Caco-2 (cell line): ENCODE measurements around the gene DMBX1. TPM values are rescaled to one million over a fixed set of nuclear protein-coding genes. Genes with fewer than 3 reads are reported as not detected.

Experiments
- BruUV-seq: library from RNA; stranded (reverse); fragments of 400-500 nt; replicated peaks from 2 replicates; lab custom pipeline; 2021; lab: Mats Ljungman, UMichigan
- CTCF ChIA-PET: fragments of 300-600 bp; sonication (Branson Sonifier 250); formaldehyde crosslinking; loops from one replicate; lab custom pipeline; 2022; ENCODE audit warnings: antibody characterized with exemption; lab: Charles Lee
- POLR2A ChIA-PET: fragments of 300-600 bp; sonication (Branson Sonifier 250); formaldehyde crosslinking; loops from one replicate; lab custom pipeline; 2022; ENCODE audit warnings: antibody characterized with exemption; lab: Charles Lee
- DNase-seq, 2 experiments: peaks; one replicate each; pipeline versions ENCODE4 v3.0.0 to v3.0.0-alpha.2; 2020 to 2022
- H3K27me3 ChIP-seq: replicated peaks from 2 replicates; pipeline ENCODE4 v1.6.0; 2011; ENCODE audit warnings: low read length; ENCODE audit not compliant: control insufficient read depth, insufficient read depth
- H3K36me3 ChIP-seq: 2 replicates; pipeline ENCODE4 v1.5.1; 2011; ENCODE audit warnings: low read length; ENCODE audit not compliant: control insufficient read depth, insufficient read depth
- H3K4me1 ChIP-seq: fragments of 250-450 bp; sonication (Bioruptor Pico); 2 replicates; pipeline ENCODE4 v1.5.1; 2020; ENCODE audit warnings: mild to moderate bottlenecking
- H3K4me3 ChIP-seq: 2 replicates; pipeline ENCODE4 v1.5.1; 2011; ENCODE audit warnings: low read depth, mild to moderate bottlenecking, control low read depth, low read length
- H3K9me3 ChIP-seq: fragments of 250-450 bp; sonication (Bioruptor Pico); 2 replicates; pipeline ENCODE4 v1.5.1; 2020; ENCODE audit warnings: mild to moderate bottlenecking, moderate library complexity
- H3K27ac Mint-ChIP-seq: one replicate; pipeline ENCODE4 v1.8.0; 2022; ENCODE audit warnings: mixed read lengths; ENCODE audit not compliant: unreplicated experiment
- H3K27me3 Mint-ChIP-seq: one replicate; pipeline ENCODE4 v1.8.0; 2022; ENCODE audit warnings: mixed read lengths; ENCODE audit not compliant: insufficient read depth, unreplicated experiment
- H3K36me3 Mint-ChIP-seq: one replicate; pipeline ENCODE4 v1.8.0; 2022; ENCODE audit warnings: mild to moderate bottlenecking, mixed read lengths; ENCODE audit not compliant: insufficient read depth, unreplicated experiment
- H3K4me1 Mint-ChIP-seq: one replicate; pipeline ENCODE4 v1.8.0; 2022; ENCODE audit warnings: low read depth, mixed read lengths; ENCODE audit not compliant: unreplicated experiment
- H3K4me3 Mint-ChIP-seq: one replicate; pipeline ENCODE4 v1.8.0; 2022; ENCODE audit warnings: mild to moderate bottlenecking, moderate library complexity, mixed read lengths; ENCODE audit not compliant: unreplicated experiment
- H3K9me3 Mint-ChIP-seq: one replicate; pipeline ENCODE4 v1.8.0; 2022; ENCODE audit warnings: mixed read lengths; ENCODE audit not compliant: unreplicated experiment
- CTCF ChIP-seq, 2 experiments: fragments of 200-600 bp in 1 of 2; IDR thresholded peaks; 1 replicate in 1 of 2; 2 replicates in 1 of 2; pipeline versions ENCODE4 v1.5.1 to v1.8.0; 2011 to 2022; ENCODE audit warnings: antibody characterized with exemption in 1 of 2, control low read depth in 1 of 2, inconsistent platforms in 1 of 2, low read depth in 1 of 2, low read length in 1 of 2, mild to moderate bottlenecking in 1 of 2, moderate library complexity in 1 of 2; ENCODE audit not compliant: insufficient read depth in 1 of 2, severe bottlenecking in 1 of 2, unreplicated experiment in 1 of 2
- intact Hi-C: fragments of 100-400 bp; cut with micrococcal nuclease; formaldehyde crosslinking; loops from one replicate; pipeline ENCODE4 v1.10.0; 2022; ENCODE audit not compliant: unreplicated experiment
- total RNA-seq: library from RNA; stranded (reverse); gene quantifications from 2 replicates; pipeline ENCODE4 v1.2.3, GENCODE V29; 2022

The DMBX1 gene
- total RNA-seq, 1 experiment from 2014 or later, result 0.16 TPM

GRCh38 chr1:46490656-46491442, 1.2 kb downstream of the DMBX1 start:
- no peak for DNase-seq
- peaks cover 8% of the 10 kb centered on the region for H3K4me1 Mint-ChIP-seq
- POLR2A ChIA-PET, result no interaction called here
- CTCF ChIA-PET, result no interaction called here
- H3K4me1 ChIP-seq, result peaks cover 6% of the 10 kb centered on the region; the same call in 1 of the 2 replicates
- peaks cover 4% of the 10 kb centered on the region for H3K36me3 Mint-ChIP-seq
- H3K27me3 ChIP-seq, result peaks cover 2% of the 10 kb centered on the region
- H3K9me3 Mint-ChIP-seq, result no peaks in the 10 kb centered on the region
- H3K27ac Mint-ChIP-seq, result no peak overlapping the region
- no peaks in the 10 kb centered on the region for H3K36me3 ChIP-seq
- H3K4me3 Mint-ChIP-seq, result peak overlapping the region; percentile 78
- H3K4me3 ChIP-seq, result peak overlapping the region; percentile 46; the same call in 1 of the 2 replicates
- no TSS peak for BruUV-seq
- H3K9me3 ChIP-seq, result no peaks in the 10 kb centered on the region
- TF ChIP-seq CTCF (IDR thresholded peaks at IDR 0.05; ENCODE audit: insufficient read depth in 1 of 2, low read depth in 1 of 2, low read length in 1 of 2, severe bottlenecking in 1 of 2, unreplicated experiment in 1 of 2), result no peak
- peaks cover 18% of the 10 kb centered on the region for H3K27me3 Mint-ChIP-seq
- intact Hi-C loops, result no loop called here

GRCh38 chr1:46491443-46492268, 2.0 kb downstream of the DMBX1 start:
- Histone ChIP-seq H3K4me1 (peaks cover 6% of the 10 kb centered on the region; the same call in 1 of the 2 replicates), H3K27me3 (peaks cover 2% of the 10 kb centered on the region), H3K36me3 (no peaks in the 10 kb centered on the region), H3K4me3 (no peak overlapping the region), H3K9me3 (no peaks in the 10 kb centered on the region)
- Mint-ChIP-seq H3K36me3 (peaks cover 4% of the 10 kb centered on the region), H3K27ac (no peak overlapping the region), H3K27me3 (peaks cover 18% of the 10 kb centered on the region), H3K9me3 (no peaks in the 10 kb centered on the region), H3K4me3 (no peak overlapping the region), H3K4me1 (peaks cover 8% of the 10 kb centered on the region)
- ChIA-PET POLR2A (no interaction called here), CTCF (no interaction called here)
- TF ChIP-seq CTCF (IDR thresholded peaks at IDR 0.05; ENCODE audit: insufficient read depth in 1 of 2, low read depth in 1 of 2, low read length in 1 of 2, severe bottlenecking in 1 of 2, unreplicated experiment in 1 of 2), result no peak
- no TSS peak for BruUV-seq
- no peak for DNase-seq
- intact Hi-C loops, result no loop called here

DNA sequence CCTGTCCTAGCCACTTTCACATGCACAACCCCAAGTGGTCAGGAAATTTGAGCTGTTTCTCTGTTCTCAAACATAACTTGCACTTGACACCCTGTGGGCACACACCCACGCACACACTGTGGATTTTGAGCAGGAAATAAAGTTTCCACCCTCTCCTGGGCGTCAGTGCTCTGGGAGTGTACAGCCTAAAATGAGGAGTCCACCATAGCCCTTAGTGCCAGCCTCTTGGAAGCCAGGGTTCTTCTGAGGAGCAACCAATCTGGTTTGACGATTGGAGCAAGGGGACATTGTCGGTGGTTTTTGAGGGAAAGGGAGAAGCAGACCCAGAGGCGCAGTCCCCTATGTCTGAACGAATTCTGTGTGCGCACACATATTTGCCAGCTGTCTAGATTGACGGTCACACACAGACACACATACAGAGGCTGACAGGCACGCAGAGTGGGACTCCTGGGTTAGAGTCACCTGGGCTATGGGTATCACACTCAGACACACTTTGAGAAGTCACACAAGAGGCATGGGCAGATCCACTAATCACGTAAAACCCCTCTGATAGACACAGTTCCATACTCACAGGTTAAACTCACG, 2.7 kb downstream of the DMBX1 start:
- Mint-ChIP-seq H3K27me3 (peaks cover 18% of the 10 kb centered on the region), H3K4me1 (peaks cover 8% of the 10 kb centered on the region), H3K27ac (no peak overlapping the region), H3K4me3 (no peak overlapping the region), H3K36me3 (peaks cover 4% of the 10 kb centered on the region), H3K9me3 (no peaks in the 10 kb centered on the region)
- ChIA-PET POLR2A (no interaction called here), CTCF (no interaction called here)
- Histone ChIP-seq H3K36me3 (no peaks in the 10 kb centered on the region), H3K4me1 (peaks cover 6% of the 10 kb centered on the region; the same call in 1 of the 2 replicates), H3K4me3 (no peak overlapping the region), H3K9me3 (no peaks in the 10 kb centered on the region), H3K27me3 (peaks cover 2% of the 10 kb centered on the region)
- intact Hi-C loops, result no loop called here
- no peak for DNase-seq
- TF ChIP-seq CTCF (IDR thresholded peaks at IDR 0.05; ENCODE audit: insufficient read depth in 1 of 2, low read depth in 1 of 2, low read length in 1 of 2, severe bottlenecking in 1 of 2, unreplicated experiment in 1 of 2), result no peak
- BruUV-seq, result no TSS peak
